ENCODE data around the gene DCC.

DNA sequence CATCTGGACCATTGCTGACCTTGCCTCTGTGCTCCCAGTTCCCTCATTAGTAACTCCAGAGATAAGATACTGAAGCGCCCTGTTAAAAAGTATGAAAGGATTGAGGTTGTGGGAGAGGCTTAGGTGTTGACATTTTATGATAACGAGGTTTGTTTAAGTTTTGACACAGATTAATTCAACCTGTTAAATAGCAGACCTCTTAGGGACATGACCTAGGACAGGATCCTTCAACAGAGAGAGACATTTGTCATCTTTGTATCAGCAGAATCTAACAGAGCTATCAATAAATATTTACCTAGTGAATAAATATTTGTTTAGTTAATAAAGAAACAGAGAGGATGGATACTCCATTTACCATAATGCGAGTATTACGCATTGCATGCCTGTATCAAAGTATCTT is 99.5 kb downstream of the DCC start:
- TF ChIP-seq POLR2A (IDR thresholded peaks at IDR 0.05; ENCODE audit: low read length) (no peak), GATA1 (IDR thresholded peaks at IDR 0.05; ENCODE audit: low read depth, low read length) (no peak)
